BLaER1 (cell line): ENCODE data around the gene HAUS7.
A peak's percentile ranks its signal among the peaks of the same experiment; 100 is the strongest.

ENCODE experiments used
- H3K27ac ChIP-seq: shearing (Covaris generic); formaldehyde crosslinking; 2 replicates; pipeline ENCODE4 v1.8.1; 2022
- H3K27me3 ChIP-seq: shearing (Covaris generic); formaldehyde crosslinking; 2 replicates; pipeline ENCODE4 v1.8.1; 2022
- H3K36me3 ChIP-seq: shearing (Covaris generic); formaldehyde crosslinking; 2 replicates; pipeline ENCODE4 v1.8.1; 2022
- H3K4me1 ChIP-seq: shearing (Covaris generic); formaldehyde crosslinking; 2 replicates; pipeline ENCODE4 v1.8.1; 2022
- H3K4me2 ChIP-seq: shearing (Covaris generic); formaldehyde crosslinking; 2 replicates; pipeline ENCODE4 v1.8.1; 2022
- H3K4me3 ChIP-seq: shearing (Covaris generic); formaldehyde crosslinking; 2 replicates; pipeline ENCODE4 v1.8.1; 2022
- H3K9ac ChIP-seq: shearing (Covaris generic); formaldehyde crosslinking; 2 replicates; pipeline ENCODE4 v1.8.1; 2022
- H3K9me3 ChIP-seq: shearing (Covaris generic); formaldehyde crosslinking; 2 replicates; pipeline ENCODE4 v1.8.1; 2022
- H4K20me1 ChIP-seq: shearing (Covaris generic); formaldehyde crosslinking; 2 replicates; pipeline ENCODE4 v1.8.1; 2022
- Cebpa-rat ChIP-seq: shearing (Covaris generic); IDR thresholded peaks from 2 replicates; pipeline ENCODE4 v1.8.1; 2022

Gene HAUS7

GRCh38 chrX:153460826-153461225 is 9.6 kb downstream of the HAUS7 start:
- Histone ChIP-seq H3K36me3 (peaks cover 96% of the 10 kb centered on the region), H3K4me2 (no peak overlapping the region), H3K4me1 (peaks cover 1% of the 10 kb centered on the region; the same call in 1 of the 2 replicates), H3K27ac (no peak overlapping the region), H3K9me3 (no peaks in the 10 kb centered on the region), H3K27me3 (peaks cover 79% of the 10 kb centered on the region), H3K9ac (no peak overlapping the region), H3K4me3 (no peak overlapping the region), H4K20me1 (peaks cover 69% of the 10 kb centered on the region)
- no peak for TF ChIP-seq Cebpa-rat

DNA sequence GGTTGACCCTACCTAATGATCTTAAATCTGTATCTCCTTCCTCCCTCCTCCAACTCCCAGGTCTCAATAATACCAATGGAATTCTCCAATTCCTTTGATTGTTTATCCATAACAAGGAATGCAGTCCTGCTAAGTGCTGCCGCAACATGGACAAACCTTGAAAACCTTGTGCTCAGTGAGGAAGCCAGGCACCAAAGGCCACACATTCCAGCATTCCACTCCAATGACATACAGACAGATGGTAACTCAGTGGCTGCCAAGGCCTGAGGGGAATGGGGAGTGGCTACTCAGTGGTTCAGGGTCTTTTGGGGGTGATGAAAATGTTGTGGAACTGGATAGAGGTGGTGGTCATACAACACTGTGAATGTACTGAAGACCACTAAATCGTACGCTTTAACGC is 10.4 kb downstream of the HAUS7 start:
- Histone ChIP-seq H3K27ac (no peak overlapping the region), H3K9ac (no peak overlapping the region), H3K9me3 (no peaks in the 10 kb centered on the region), H3K4me1 (peaks cover 10% of the 10 kb centered on the region), H3K4me2 (no peak overlapping the region), H3K4me3 (no peak overlapping the region), H3K27me3 (peaks cover 72% of the 10 kb centered on the region), H4K20me1 (peaks cover 63% of the 10 kb centered on the region), H3K36me3 (peaks cover 95% of the 10 kb centered on the region)
- TF ChIP-seq Cebpa-rat = no peak

DNA sequence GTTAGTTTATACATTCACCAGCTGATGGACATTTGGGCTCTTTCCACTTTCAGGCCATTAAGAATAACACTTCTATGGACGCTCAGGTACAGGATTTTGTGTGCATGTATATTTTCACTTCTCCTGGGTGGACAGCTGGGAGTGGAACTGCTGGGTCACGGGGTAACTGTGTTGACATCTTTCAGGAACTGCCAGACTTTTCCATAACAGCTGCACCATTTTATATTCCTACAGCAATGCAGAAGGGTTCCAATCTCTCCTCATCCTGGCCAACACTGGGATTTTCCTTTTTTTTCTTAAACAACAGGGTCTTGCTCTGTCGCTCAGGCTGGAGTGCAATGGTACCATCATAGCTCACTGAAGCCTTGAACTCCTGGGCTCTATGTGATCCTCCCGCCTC is 11.9 kb downstream of the HAUS7 start:
- no peak overlapping the region for H3K4me2 ChIP-seq
- H3K9me3 ChIP-seq = no peaks in the 10 kb centered on the region
- H3K9ac ChIP-seq = no peak overlapping the region
- no peak overlapping the region for H3K4me3 ChIP-seq
- peaks cover 92% of the 10 kb centered on the region for H3K36me3 ChIP-seq
- H3K27me3 ChIP-seq = peaks cover 69% of the 10 kb centered on the region
- H3K4me1 ChIP-seq = peaks cover 12% of the 10 kb centered on the region
- no peak overlapping the region for H3K27ac ChIP-seq
- no peak for TF ChIP-seq Cebpa-rat
- peaks cover 54% of the 10 kb centered on the region; the same call in 1 of the 2 replicates for H4K20me1 ChIP-seq

- Histone ChIP-seq H3K4me3 (no peak overlapping the region), H3K9me3 (no peaks in the 10 kb centered on the region), H3K4me2 (no peak overlapping the region), H3K4me1 (peaks cover 12% of the 10 kb centered on the region), H3K27me3 (peaks cover 69% of the 10 kb centered on the region), H3K9ac (no peak overlapping the region), H4K20me1 (peaks cover 49% of the 10 kb centered on the region; the same call in 1 of the 2 replicates), H3K27ac (no peak overlapping the region), H3K36me3 (peaks cover 88% of the 10 kb centered on the region)
- TF ChIP-seq Cebpa-rat = no peak
Observed at GRCh38 chrX:153457827-153458466, 12.4 kb downstream of the HAUS7 start.

- H3K9ac ChIP-seq = no peak overlapping the region
- peaks cover 81% of the 10 kb centered on the region for H3K36me3 ChIP-seq
- H4K20me1 ChIP-seq = peaks cover 42% of the 10 kb centered on the region; the same call in 1 of the 2 replicates
Observed at GRCh38 chrX:153457136-153457825, 13.1 kb downstream of the HAUS7 start.

DNA sequence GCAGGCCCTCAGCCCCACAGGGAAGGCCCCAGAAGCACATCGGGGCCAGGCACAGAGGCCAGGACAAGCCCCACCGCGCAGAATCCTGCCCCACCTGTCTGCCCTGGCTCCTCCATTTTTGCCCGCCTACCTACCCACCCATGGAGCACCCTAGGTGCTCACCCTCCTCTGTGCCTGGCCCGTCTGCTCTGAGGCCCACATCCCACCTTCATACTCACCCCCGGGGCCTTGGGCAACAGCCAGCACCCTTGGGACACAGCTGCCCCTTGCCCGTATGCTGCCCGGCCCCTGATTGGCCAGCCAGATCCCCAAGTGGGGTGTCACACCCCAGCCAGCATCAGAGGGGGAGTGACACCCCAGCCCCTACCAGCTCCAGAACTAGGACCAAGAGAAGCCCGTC is 13.7 kb downstream of the HAUS7 start:
- peaks cover 75% of the 10 kb centered on the region for H3K36me3 ChIP-seq
- H3K27me3 ChIP-seq = peaks cover 70% of the 10 kb centered on the region
- H4K20me1 ChIP-seq = peaks cover 37% of the 10 kb centered on the region; the same call in 1 of the 2 replicates

More at GRCh38 chrX:153457136-153457825, 13.1 kb downstream of the HAUS7 start:
- Histone ChIP-seq H3K4me3 (no peak overlapping the region), H3K9me3 (no peaks in the 10 kb centered on the region), H3K27me3 (peaks cover 69% of the 10 kb centered on the region), H3K4me2 (no peak overlapping the region), H3K4me1 (peaks cover 12% of the 10 kb centered on the region), H3K27ac (no peak overlapping the region)
- TF ChIP-seq Cebpa-rat = no peak

GRCh38 chrX:153456161-153456560 is 14.2 kb downstream of the HAUS7 start:
- peaks cover 70% of the 10 kb centered on the region for H3K27me3 ChIP-seq
- no peak for TF ChIP-seq Cebpa-rat
- no peak overlapping the region for H3K27ac ChIP-seq
- H3K4me2 ChIP-seq = no peak overlapping the region
- H3K9ac ChIP-seq = no peak overlapping the region
- peaks cover 12% of the 10 kb centered on the region for H3K4me1 ChIP-seq
- H3K9me3 ChIP-seq = no peaks in the 10 kb centered on the region
- no peak overlapping the region for H3K4me3 ChIP-seq
- peaks cover 37% of the 10 kb centered on the region; the same call in 1 of the 2 replicates for H4K20me1 ChIP-seq
- H3K36me3 ChIP-seq = peaks cover 76% of the 10 kb centered on the region

More for the DNA sequence above, 13.7 kb downstream of the HAUS7 start:
- H3K9me3 ChIP-seq = no peaks in the 10 kb centered on the region
- no peak overlapping the region for H3K27ac ChIP-seq
- no peak for TF ChIP-seq Cebpa-rat
- no peak overlapping the region for H3K4me2 ChIP-seq
- peaks cover 12% of the 10 kb centered on the region for H3K4me1 ChIP-seq
- H3K4me3 ChIP-seq = no peak overlapping the region
- H3K9ac ChIP-seq = no peak overlapping the region

DNA sequence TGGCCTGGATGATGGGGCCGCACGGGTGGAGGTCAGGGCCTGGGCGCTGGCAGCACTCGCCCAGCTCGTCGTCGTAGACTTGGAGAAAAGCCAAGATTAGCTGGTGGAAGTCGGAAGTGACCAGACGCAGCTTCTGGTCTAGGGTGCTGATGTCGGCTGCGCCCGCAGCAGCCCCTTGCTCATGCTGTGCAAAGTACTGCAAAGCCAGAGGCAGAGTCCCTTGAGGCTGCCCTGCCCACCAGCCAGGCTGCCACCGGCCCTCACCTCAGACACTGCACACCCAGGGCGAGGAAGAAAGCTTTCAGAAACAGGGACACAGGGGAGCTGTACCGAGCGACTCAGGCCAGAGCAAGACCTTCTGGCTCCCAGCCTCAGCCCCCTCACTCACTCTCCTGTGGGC is 14.8 kb downstream of the HAUS7 start:
- H3K4me2 ChIP-seq = no peak overlapping the region
- no peak overlapping the region for H3K4me3 ChIP-seq
- H3K9ac ChIP-seq = no peak overlapping the region
- H3K27me3 ChIP-seq = peaks cover 72% of the 10 kb centered on the region
- H3K36me3 ChIP-seq = peaks cover 78% of the 10 kb centered on the region
- TF ChIP-seq Cebpa-rat = no peak
- no peaks in the 10 kb centered on the region for H3K9me3 ChIP-seq
- H4K20me1 ChIP-seq = peaks cover 40% of the 10 kb centered on the region; the same call in 1 of the 2 replicates
- no peak overlapping the region for H3K27ac ChIP-seq
- H3K4me1 ChIP-seq = peaks cover 12% of the 10 kb centered on the region

DNA sequence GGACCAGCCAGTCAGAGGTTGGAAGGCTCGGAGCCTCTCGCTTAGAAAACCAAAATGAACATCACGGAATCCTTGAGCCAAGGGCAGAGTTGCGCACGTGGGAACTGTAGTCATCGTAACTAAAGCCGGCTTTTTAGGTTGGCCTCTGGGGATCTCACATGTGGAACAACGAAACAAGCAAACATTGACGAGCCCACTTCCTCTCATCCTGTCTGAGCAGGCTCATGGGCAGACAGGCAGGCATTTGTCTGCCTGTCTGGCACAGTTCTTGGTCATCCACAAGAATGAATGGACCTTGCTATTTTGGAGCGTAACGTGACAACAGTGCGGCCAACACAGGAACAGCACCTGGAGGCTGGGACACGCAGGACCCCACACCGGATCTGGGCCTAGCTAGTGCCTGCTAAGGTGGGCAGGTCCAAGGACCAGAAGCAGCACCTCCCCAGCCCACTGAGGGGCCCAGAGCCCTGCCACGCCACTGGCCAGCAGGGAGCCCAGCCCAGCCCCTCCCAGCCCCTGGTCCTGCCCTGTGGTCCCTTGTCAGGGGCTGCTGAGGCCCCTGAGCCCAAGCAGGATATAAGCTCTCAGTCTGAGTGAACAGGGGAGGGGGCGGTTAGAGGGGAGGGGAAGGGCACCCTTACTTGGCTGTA is 15.3 kb downstream of the HAUS7 start:
- peaks cover 78% of the 10 kb centered on the region for H3K36me3 ChIP-seq
- H4K20me1 ChIP-seq = peaks cover 42% of the 10 kb centered on the region; the same call in 1 of the 2 replicates
- TF ChIP-seq Cebpa-rat = no peak
- no peak overlapping the region for H3K27ac ChIP-seq
- H3K4me2 ChIP-seq = peak overlapping the region; percentile 12; the same call in 1 of the 2 replicates
- no peak overlapping the region for H3K4me3 ChIP-seq
- 0 out of 2 replicates have a peak overlapping the region, but pooled peaks have one; percentile 6 for H3K9ac ChIP-seq
- peaks cover 12% of the 10 kb centered on the region for H3K4me1 ChIP-seq
- no peaks in the 10 kb centered on the region for H3K9me3 ChIP-seq
- peaks cover 77% of the 10 kb centered on the region for H3K27me3 ChIP-seq

- Histone ChIP-seq H3K9ac (no peak overlapping the region), H3K4me2 (no peak overlapping the region), H3K4me1 (peaks cover 17% of the 10 kb centered on the region), H3K27ac (no peak overlapping the region), H4K20me1 (peaks cover 43% of the 10 kb centered on the region; the same call in 1 of the 2 replicates), H3K36me3 (peaks cover 45% of the 10 kb centered on the region), H3K27me3 (peaks cover 76% of the 10 kb centered on the region), H3K4me3 (no peak overlapping the region), H3K9me3 (no peaks in the 10 kb centered on the region)
- no peak for TF ChIP-seq Cebpa-rat
Observed at GRCh38 chrX:153450949-153451277, 19.5 kb downstream of the HAUS7 start.
